GM23338 (cell line): ENCODE data around the gene KCNQ1OT1.

Experiments
- CREB1 ChIP-seq: fragments of 250-450 bp; sonication (Bioruptor Pico); IDR thresholded peaks from 2 replicates; pipeline ENCODE4 v1.5.0; 2020; ENCODE audit warnings: low read depth, mild to moderate bottlenecking, moderate library complexity
- EZH2 ChIP-seq: fragments of 200-600 bp; sonication (generic); IDR thresholded peaks from one replicate; pipeline ENCODE4 v1.8.0; 2017; ENCODE audit warnings: antibody characterized with exemption, mild to moderate bottlenecking, low read depth; ENCODE audit not compliant: unreplicated experiment
- EZH2phosphoT487 ChIP-seq: fragments of 200-600 bp; sonication (generic); IDR thresholded peaks from one replicate; pipeline ENCODE4 v1.8.1; 2018; ENCODE audit warnings: antibody characterized with exemption; ENCODE audit not compliant: unreplicated experiment
- JUNB ChIP-seq: IDR thresholded peaks from one replicate; pipeline ENCODE4 v1.6.1; 2016; ENCODE audit warnings: antibody characterized with exemption; ENCODE audit not compliant: unreplicated experiment
- POLR2AphosphoS5 ChIP-seq: IDR thresholded peaks from 2 replicates; pipeline ENCODE4 v1.6.1; 2016; ENCODE audit warnings: antibody characterized with exemption, low read depth
- STAT1 ChIP-seq: IDR thresholded peaks from one replicate; pipeline ENCODE4 v1.6.1; 2016; ENCODE audit warnings: antibody characterized with exemption; ENCODE audit not compliant: unreplicated experiment
- TF ChIP-seq, protein P1 (sequence below), 2 experiments: fragments of 200-600 bp in 1 of 2; sonication (generic) in 1 of 2; conservative IDR thresholded peaks; 2 replicates each; pipeline versions ENCODE4 v1.5.1 to v1.6.1; 2016 to 2017; ENCODE audit warnings: antibody characterized with exemption in 2 of 2, low read depth in 2 of 2, mild to moderate bottlenecking in 2 of 2, moderate library complexity in 1 of 2
- TF ChIP-seq, protein P2 (sequence below): fragments of 250-450 bp; sonication (Bioruptor Pico); IDR thresholded peaks from 2 replicates; pipeline ENCODE4 v1.5.0; 2020; ENCODE audit warnings: mild to moderate bottlenecking, moderate library complexity
- TF ChIP-seq, protein P3 (sequence below): IDR thresholded peaks from one replicate; pipeline ENCODE4 v1.6.1; 2018; ENCODE audit warnings: antibody characterized with exemption; ENCODE audit not compliant: unreplicated experiment
- TF ChIP-seq, protein P4 (sequence below): IDR thresholded peaks from 2 replicates; pipeline ENCODE4 v1.6.1; 2016; ENCODE audit warnings: antibody characterized with exemption

DNA sequence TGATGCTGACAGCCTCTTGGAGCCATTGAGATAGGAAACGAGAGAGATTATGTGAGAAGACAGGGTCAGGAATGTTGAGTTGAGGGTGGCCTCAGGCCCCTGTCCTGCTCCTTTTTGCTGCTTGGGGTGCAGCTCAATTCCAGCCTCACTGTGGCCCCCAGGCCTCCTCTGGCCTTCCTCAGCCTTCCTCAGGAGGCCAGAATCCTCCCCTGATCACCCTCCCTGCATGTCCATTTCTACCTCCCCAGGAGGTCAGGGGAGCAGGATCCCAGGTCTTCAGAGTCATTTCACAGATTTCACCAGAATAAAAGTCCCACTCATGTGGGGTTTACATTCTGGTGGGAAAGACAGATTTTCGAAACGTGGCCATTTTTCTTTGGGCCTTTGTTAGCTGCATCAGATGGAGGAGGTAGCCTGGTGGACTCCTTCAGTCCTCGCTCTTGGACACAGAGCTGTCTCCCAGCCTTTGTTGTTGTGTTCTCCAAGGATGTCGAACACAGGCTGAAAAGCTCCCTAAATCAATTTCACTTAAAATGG is 2.2 kb upstream of the KCNQ1OT1 start:
- TF ChIP-seq, protein P1, sequence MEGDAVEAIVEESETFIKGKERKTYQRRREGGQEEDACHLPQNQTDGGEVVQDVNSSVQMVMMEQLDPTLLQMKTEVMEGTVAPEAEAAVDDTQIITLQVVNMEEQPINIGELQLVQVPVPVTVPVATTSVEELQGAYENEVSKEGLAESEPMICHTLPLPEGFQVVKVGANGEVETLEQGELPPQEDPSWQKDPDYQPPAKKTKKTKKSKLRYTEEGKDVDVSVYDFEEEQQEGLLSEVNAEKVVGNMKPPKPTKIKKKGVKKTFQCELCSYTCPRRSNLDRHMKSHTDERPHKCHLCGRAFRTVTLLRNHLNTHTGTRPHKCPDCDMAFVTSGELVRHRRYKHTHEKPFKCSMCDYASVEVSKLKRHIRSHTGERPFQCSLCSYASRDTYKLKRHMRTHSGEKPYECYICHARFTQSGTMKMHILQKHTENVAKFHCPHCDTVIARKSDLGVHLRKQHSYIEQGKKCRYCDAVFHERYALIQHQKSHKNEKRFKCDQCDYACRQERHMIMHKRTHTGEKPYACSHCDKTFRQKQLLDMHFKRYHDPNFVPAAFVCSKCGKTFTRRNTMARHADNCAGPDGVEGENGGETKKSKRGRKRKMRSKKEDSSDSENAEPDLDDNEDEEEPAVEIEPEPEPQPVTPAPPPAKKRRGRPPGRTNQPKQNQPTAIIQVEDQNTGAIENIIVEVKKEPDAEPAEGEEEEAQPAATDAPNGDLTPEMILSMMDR (conservative IDR thresholded peaks at IDR 0.05; ENCODE audit: low read depth in 2 of 2) = no peak
- TF ChIP-seq POLR2AphosphoS5 (no peak), EZH2phosphoT487 (no peak), EZH2 (no peak), CREB1 (no peak), JUNB (no peak), STAT1 (no peak)
- TF ChIP-seq, protein P2, sequence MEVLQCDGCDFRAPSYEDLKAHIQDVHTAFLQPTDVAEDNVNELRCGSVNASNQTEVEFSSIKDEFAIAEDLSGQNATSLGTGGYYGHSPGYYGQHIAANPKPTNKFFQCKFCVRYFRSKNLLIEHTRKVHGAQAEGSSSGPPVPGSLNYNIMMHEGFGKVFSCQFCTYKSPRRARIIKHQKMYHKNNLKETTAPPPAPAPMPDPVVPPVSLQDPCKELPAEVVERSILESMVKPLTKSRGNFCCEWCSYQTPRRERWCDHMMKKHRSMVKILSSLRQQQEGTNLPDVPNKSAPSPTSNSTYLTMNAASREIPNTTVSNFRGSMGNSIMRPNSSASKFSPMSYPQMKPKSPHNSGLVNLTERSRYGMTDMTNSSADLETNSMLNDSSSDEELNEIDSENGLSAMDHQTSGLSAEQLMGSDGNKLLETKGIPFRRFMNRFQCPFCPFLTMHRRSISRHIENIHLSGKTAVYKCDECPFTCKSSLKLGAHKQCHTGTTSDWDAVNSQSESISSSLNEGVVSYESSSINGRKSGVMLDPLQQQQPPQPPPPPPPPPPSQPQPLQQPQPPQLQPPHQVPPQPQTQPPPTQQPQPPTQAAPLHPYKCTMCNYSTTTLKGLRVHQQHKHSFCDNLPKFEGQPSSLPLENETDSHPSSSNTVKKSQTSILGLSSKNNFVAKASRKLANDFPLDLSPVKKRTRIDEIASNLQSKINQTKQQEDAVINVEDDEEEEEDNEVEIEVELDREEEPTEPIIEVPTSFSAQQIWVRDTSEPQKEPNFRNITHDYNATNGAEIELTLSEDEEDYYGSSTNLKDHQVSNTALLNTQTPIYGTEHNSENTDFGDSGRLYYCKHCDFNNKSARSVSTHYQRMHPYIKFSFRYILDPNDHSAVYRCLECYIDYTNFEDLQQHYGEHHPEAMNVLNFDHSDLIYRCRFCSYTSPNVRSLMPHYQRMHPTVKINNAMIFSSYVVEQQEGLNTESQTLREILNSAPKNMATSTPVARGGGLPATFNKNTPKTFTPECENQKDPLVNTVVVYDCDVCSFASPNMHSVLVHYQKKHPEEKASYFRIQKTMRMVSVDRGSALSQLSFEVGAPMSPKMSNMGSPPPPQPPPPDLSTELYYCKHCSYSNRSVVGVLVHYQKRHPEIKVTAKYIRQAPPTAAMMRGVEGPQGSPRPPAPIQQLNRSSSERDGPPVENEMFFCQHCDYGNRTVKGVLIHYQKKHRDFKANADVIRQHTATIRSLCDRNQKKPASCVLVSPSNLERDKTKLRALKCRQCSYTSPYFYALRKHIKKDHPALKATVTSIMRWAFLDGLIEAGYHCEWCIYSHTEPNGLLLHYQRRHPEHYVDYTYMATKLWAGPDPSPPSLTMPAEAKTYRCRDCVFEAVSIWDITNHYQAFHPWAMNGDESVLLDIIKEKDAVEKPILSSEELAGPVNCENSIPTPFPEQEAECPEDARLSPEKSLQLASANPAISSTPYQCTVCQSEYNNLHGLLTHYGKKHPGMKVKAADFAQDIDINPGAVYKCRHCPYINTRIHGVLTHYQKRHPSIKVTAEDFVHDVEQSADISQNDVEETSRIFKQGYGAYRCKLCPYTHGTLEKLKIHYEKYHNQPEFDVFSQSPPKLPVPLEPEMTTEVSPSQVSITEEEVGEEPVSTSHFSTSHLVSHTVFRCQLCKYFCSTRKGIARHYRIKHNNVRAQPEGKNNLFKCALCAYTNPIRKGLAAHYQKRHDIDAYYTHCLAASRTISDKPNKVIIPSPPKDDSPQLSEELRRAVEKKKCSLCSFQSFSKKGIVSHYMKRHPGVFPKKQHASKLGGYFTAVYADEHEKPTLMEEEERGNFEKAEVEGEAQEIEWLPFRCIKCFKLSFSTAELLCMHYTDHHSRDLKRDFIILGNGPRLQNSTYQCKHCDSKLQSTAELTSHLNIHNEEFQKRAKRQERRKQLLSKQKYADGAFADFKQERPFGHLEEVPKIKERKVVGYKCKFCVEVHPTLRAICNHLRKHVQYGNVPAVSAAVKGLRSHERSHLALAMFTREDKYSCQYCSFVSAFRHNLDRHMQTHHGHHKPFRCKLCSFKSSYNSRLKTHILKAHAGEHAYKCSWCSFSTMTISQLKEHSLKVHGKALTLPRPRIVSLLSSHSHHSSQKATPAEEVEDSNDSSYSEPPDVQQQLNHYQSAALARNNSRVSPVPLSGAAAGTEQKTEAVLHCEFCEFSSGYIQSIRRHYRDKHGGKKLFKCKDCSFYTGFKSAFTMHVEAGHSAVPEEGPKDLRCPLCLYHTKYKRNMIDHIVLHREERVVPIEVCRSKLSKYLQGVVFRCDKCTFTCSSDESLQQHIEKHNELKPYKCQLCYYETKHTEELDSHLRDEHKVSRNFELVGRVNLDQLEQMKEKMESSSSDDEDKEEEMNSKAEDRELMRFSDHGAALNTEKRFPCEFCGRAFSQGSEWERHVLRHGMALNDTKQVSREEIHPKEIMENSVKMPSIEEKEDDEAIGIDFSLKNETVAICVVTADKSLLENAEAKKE (CRISPR knock-in tag) = no peak
- TF ChIP-seq, protein P3, sequence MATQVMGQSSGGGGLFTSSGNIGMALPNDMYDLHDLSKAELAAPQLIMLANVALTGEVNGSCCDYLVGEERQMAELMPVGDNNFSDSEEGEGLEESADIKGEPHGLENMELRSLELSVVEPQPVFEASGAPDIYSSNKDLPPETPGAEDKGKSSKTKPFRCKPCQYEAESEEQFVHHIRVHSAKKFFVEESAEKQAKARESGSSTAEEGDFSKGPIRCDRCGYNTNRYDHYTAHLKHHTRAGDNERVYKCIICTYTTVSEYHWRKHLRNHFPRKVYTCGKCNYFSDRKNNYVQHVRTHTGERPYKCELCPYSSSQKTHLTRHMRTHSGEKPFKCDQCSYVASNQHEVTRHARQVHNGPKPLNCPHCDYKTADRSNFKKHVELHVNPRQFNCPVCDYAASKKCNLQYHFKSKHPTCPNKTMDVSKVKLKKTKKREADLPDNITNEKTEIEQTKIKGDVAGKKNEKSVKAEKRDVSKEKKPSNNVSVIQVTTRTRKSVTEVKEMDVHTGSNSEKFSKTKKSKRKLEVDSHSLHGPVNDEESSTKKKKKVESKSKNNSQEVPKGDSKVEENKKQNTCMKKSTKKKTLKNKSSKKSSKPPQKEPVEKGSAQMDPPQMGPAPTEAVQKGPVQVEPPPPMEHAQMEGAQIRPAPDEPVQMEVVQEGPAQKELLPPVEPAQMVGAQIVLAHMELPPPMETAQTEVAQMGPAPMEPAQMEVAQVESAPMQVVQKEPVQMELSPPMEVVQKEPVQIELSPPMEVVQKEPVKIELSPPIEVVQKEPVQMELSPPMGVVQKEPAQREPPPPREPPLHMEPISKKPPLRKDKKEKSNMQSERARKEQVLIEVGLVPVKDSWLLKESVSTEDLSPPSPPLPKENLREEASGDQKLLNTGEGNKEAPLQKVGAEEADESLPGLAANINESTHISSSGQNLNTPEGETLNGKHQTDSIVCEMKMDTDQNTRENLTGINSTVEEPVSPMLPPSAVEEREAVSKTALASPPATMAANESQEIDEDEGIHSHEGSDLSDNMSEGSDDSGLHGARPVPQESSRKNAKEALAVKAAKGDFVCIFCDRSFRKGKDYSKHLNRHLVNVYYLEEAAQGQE = no peak
- TF ChIP-seq, protein P4, sequence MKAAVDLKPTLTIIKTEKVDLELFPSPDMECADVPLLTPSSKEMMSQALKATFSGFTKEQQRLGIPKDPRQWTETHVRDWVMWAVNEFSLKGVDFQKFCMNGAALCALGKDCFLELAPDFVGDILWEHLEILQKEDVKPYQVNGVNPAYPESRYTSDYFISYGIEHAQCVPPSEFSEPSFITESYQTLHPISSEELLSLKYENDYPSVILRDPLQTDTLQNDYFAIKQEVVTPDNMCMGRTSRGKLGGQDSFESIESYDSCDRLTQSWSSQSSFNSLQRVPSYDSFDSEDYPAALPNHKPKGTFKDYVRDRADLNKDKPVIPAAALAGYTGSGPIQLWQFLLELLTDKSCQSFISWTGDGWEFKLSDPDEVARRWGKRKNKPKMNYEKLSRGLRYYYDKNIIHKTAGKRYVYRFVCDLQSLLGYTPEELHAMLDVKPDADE = no peak
